GM12891 (cell line): Measurements from ENCODE around the gene SMYD1.

Source experiments
- PAX5 ChIP-seq: IDR thresholded peaks from 2 replicates; pipeline ENCODE4 v1.6.1; 2011; ENCODE audit warnings: low read length, moderate library complexity, mild to moderate bottlenecking; ENCODE audit not compliant: insufficient read depth, severe bottlenecking
- POLR2A ChIP-seq: IDR thresholded peaks from 2 replicates; pipeline ENCODE4 v1.6.1; 2011; ENCODE audit warnings: low read depth, low read length, control low read depth
- POLR2AphosphoS5 ChIP-seq: IDR thresholded peaks from 2 replicates; pipeline ENCODE4 v1.6.1; 2011; ENCODE audit warnings: low read depth, low read length, control low read depth
- POU2F2 ChIP-seq: IDR thresholded peaks from 2 replicates; pipeline ENCODE4 v1.6.1; 2011; ENCODE audit warnings: low read depth, mild to moderate bottlenecking, control low read depth, low read length, moderate library complexity
- SPI1 ChIP-seq: IDR thresholded peaks from 2 replicates; pipeline ENCODE4 v1.6.1; 2011; ENCODE audit warnings: low read depth, low read length, control low read depth
- TAF1 ChIP-seq: IDR thresholded peaks from 2 replicates; pipeline ENCODE4 v1.6.1; 2011; ENCODE audit warnings: low read depth, low read length, control low read depth

GRCh38 chr2:88099798-88100488, 32.3 kb downstream of the SMYD1 start:
- TF ChIP-seq POLR2AphosphoS5 (no peak), PAX5 (no peak), POU2F2 (no peak), POLR2A (no peak), TAF1 (no peak), SPI1 (no peak)
